Stimulated activated CD8-positive, alpha-beta memory T cell treated with anti-CD3 and anti-CD28 coated beads, Interleukin-7, amount 100 ng/mL, for 48 hours (primary cell): ENCODE measurements around the gene MRPL17.

ENCODE experiments used
- DNase-seq, 2 donors: peaks; one replicate each; pipeline ENCODE4 v3.0.0-alpha.2; 2020; ENCODE audit warnings: low read depth in 1 of 2; ENCODE audit errors: extremely low read depth in 1 of 2

The MRPL17 gene

DNA sequence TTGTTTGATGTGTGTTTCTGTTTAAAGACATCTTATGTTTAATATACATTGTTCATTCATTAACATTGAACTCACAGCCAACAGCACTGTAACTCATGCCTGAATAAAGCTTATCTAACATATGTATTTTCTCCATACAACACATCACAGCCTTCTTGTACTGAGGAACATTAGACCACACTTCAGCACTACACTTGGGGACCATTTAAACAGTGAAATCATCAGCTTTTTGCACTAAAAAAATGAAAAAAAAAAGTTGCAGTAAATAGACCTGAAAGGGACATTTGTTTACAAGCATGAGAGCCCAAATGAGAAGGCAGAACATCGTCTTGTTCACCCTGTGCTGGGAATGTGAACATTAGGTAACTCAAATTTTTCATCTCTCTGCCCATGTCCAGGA lies 48.6 kb downstream of the MRPL17 start:
- DNase-seq: no peak

DNA sequence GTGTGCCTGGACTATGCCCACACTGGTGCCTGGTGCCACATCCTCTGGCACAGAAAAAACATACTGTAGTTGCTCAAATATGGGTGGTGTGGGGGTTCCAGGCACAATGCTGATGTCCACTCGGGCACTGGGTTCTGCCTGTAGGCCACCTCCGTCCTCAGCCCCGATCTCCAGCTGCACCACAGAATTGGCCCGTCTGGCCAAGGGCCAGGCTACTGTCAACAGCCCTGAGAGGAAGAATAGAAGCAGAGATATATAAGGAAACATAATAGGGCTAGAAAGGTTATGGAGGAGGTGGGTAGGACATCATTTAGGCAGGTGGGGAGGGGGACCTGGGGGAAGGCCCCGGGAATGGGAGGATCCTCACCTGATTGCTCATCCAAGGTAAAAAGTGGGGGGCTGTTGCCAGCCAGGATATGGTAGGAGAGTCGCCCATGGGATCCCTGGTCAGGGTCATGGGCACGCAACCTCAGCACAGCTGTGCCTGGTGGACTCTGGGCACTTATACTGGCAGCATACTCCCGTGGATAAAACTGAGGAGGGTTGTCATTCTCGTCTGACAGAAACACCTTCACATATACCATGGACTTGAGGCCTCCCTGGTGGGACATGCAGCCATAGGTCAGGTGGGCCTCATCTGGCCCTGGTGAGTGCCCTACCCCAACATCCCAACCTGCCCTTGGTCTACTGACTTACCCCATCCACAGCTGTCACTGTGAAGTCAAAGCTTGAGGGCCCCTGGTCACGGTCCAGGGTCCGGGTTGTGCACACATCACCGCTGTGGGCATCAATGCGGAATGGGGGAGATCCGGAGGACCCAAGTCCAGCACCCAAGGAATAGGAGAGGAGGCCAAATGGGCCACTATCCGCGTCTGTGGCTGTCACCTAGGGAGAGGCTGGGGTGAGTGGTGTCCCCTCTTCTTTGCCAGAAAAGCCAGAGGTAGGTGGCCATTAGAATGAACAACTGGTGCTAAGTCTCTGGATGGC lies 49.4 kb downstream of the MRPL17 start:
- no peak for DNase-seq

DNA sequence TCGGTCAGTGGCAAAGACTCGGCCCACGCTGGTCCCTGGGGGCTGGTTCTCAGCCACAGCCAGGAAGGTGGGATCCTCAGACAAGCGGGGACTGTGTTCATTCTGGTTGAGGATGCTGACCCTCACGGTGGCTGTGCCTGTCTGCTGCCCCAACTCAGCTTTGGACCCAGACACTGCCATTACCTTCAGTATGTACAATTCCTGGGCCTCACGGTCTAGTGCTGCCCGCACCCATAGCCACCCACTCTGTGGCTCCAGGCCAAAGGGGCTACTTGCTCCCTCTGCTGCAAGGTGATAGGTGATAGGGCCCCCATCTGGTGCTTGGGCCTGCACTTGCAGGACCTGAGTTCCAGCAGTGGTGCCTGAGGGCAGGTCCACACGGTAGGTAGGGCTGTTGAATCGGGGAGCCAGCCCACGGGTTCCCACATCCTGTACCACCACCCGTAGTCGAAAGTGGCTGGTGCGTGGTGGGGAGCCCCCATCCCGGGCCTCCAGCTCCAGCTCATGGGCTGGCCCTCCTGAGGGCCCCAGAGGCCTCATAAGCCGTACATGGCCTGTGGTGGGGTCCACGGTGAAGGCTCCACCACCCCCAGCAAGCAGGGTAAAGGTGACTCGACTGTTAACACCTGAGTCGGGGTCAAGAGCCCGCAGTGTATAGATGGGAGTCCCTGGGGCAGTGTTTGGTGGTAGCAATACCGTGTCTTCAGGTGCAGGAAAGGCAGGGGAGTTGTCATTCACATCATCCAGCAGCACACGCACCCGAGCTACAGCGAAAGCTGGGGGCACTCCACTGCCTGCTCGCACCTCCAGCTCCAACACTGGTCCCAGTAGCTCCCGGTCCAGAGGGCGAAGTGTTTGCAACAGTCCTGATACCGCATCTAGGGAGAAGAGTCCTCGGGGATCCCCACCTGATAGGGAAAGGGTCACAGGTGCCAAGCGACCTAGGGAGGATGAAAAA lies 50.7 kb downstream of the MRPL17 start:
- DNase-seq: no peak

DNA sequence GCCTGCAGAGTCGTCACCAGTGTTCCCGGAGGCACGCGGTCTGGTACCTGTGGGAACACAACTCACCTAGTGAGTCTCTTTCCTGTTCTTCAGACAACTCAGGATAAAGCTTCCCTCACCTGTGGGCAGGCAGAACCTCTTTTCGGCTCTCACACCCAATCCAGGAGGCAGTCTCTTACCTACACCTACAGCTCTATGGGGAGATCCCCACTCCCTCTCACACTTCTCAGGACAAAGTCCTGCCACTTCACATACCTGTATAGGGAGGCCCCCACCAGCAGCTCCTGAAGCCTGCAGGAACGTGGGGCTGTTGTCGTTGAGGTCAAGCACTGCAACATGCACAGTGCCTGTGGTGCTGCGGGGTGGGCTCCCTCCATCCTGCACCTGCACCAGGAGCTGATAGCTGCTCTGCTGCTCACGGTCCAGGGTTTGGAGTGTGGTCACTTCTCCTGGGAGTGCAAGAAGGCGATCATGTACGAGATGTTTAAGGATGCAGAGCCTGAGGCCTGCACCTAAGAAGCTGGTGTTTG lies 51.7 kb downstream of the MRPL17 start:
- no peak for DNase-seq

DNA sequence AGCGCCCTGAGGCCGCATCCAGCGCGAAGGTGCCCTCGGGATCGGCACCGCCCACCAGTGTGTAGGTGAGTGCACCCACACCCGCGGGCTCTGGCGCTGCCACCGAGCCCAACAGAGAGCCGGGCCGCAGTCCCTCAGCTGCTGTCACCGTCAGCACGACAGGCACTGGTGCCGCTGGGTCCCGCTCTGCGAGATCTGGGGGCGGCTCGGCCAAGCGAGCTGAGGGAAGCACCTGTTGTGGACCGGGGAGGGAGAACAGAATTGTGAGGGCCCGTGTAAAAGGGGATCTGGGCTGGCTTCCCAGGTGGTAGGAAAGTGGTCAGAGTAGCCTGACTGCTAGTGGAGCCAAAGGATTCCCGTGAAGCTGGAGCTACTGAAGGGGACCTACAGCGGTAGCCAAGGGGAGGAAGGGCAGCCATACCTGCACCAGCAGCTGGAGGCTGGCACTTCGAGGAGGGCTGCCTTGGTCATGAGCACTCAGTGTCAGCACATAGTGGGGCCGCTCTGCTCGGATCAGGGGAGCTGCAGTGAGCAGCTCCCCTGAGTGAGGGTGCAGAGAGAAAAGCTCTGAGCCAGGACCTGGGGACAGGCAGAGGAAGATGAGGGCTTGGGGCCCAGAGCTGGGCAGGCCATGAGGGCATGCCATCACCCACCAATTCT lies 52.4 kb downstream of the MRPL17 start:
- no peak for DNase-seq
